Natural killer cell (primary cell): ENCODE data around the gene SHROOM2. TPM values are rescaled to one million over a fixed set of nuclear protein-coding genes. Genes with fewer than 3 reads are reported as not detected.

Experiments used
- ATAC-seq, 3 donors: fragments of 150-1000 bp in 2 of 3; fragments of 200-7000 bp in 1 of 3; cut with Tn5 transposase; 1 replicate in 1 of 3; 2 replicates in 2 of 3; pipeline ENCODE4 v1.10.0; 2021; ENCODE audit warnings: mild to moderate bottlenecking in 2 of 3, moderate library complexity in 2 of 3
- DNase-seq, 2 donors: peaks; one replicate each; pipeline versions ENCODE4 v3.0.0 to v3.0.0-alpha.2; 2013 to 2021; ENCODE audit warnings: mixed read lengths in 1 of 2
- H3K27ac ChIP-seq: one replicate; pipeline ENCODE4 v1.5.1; 2013; ENCODE audit warnings: mild to moderate bottlenecking, low read length
- H3K27me3 ChIP-seq: one replicate; pipeline ENCODE4 v1.6.1; 2013; ENCODE audit warnings: low read length; ENCODE audit not compliant: control insufficient read depth, insufficient read depth
- H3K36me3 ChIP-seq: one replicate; pipeline ENCODE4 v1.6.1; 2013; ENCODE audit warnings: low read length; ENCODE audit not compliant: control insufficient read depth, insufficient read depth
- H3K4me1 ChIP-seq: one replicate; pipeline ENCODE4 v1.6.1; 2013; ENCODE audit warnings: low read length; ENCODE audit not compliant: control insufficient read depth, insufficient read depth
- H3K4me3 ChIP-seq: one replicate; pipeline ENCODE4 v1.5.1; 2013; ENCODE audit warnings: low read length
- H3K9me3 ChIP-seq: one replicate; pipeline ENCODE4 v1.6.1; 2013; ENCODE audit warnings: low read length; ENCODE audit not compliant: control insufficient read depth, insufficient read depth
- H3K27ac Mint-ChIP-seq, 2 donors: one replicate each; pipeline ENCODE4 v1.8.0; 2022; ENCODE audit warnings: mild to moderate bottlenecking in 2 of 2, mixed read lengths in 2 of 2, moderate library complexity in 1 of 2
- H3K27me3 Mint-ChIP-seq, 2 donors: one replicate each; pipeline ENCODE4 v1.8.0; 2022; ENCODE audit warnings: low read depth in 2 of 2, mixed read lengths in 2 of 2
- H3K36me3 Mint-ChIP-seq: one replicate; pipeline ENCODE4 v1.8.0; 2022; ENCODE audit warnings: mixed read lengths
- H3K4me1 Mint-ChIP-seq, 2 donors: one replicate each; pipeline ENCODE4 v1.8.0; 2022; ENCODE audit warnings: mixed read lengths in 2 of 2
- H3K4me3 Mint-ChIP-seq: one replicate; pipeline ENCODE4 v1.8.0; 2022; ENCODE audit warnings: mild to moderate bottlenecking, moderate library complexity, mixed read lengths
- H3K9me3 Mint-ChIP-seq, 2 donors: one replicate each; pipeline ENCODE4 v1.8.0; 2022; ENCODE audit warnings: mixed read lengths in 2 of 2
- WGBS: methylation state at CpG from one replicate; pipeline ENCODE4 v1.1.7; 2013; ENCODE audit warnings: missing lambda C conversion rate; ENCODE audit not compliant: insufficient coverage; 5-methylcytosine and 5-hydroxymethylcytosine counted together
- intact Hi-C: fragments of 100-400 bp; cut with micrococcal nuclease; formaldehyde crosslinking; loops from one replicate; pipeline ENCODE4 v1.14.2; 2022
- total RNA-seq, 4 donors: library from RNA; stranded (reverse); fragments of 120-200 nt in 1 of 4; gene quantifications; one replicate each; pipeline versions ENCODE4 v1.2.3 to v1.2.4, GENCODE V29; 2013 to 2022
- TF ChIP-seq, protein P1 (sequence below): fragments of 200-600 bp; IDR thresholded peaks from one replicate; pipeline ENCODE4 v1.8.0; 2022; ENCODE audit warnings: antibody characterized with exemption

Gene SHROOM2
- total RNA-seq, 3 donors from 2014 or later (not counting 1 experiment from before 2014, with no cell fraction given), result not detected

DNA sequence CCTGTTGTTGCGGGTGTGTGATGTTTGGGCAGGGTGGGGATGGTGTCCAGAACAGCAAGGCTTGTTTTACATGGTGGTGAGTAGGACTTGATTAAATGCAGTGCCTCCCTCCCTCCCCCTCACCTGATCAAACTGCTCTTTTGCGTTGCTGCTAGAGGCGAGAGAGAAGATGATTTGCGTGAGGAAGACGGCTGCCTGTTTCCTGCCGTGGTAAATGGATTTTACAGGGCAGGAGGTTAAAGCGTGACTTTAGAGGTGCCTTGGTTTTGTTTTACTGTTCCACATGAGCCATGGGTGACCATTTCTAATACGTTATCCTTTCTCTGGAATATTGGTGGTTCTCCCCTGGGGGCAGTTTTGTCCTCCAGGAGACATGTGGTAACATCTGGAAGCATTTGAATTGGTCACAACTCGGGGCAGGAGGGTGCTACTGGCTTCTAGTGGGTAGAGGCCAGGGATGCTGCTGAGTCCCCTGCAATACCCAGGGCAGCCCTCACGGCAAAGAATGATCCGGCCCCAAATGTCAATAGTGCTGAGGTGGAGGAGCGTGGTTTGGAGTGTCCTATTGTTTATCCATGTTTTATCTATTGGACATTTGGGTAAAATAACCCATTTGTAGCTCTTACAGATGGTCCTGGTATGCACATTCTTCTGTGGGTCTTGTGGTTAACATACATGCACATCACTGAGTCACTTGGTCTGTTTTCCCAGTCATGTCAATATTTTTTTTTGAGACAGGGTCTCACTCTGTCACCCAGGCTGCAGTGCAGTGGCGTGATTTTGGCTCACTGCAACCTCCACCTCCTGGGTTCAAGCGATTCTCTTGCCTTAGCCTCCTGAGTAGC lies 73.7 kb downstream of the SHROOM2 start:
- TF ChIP-seq, protein P1, sequence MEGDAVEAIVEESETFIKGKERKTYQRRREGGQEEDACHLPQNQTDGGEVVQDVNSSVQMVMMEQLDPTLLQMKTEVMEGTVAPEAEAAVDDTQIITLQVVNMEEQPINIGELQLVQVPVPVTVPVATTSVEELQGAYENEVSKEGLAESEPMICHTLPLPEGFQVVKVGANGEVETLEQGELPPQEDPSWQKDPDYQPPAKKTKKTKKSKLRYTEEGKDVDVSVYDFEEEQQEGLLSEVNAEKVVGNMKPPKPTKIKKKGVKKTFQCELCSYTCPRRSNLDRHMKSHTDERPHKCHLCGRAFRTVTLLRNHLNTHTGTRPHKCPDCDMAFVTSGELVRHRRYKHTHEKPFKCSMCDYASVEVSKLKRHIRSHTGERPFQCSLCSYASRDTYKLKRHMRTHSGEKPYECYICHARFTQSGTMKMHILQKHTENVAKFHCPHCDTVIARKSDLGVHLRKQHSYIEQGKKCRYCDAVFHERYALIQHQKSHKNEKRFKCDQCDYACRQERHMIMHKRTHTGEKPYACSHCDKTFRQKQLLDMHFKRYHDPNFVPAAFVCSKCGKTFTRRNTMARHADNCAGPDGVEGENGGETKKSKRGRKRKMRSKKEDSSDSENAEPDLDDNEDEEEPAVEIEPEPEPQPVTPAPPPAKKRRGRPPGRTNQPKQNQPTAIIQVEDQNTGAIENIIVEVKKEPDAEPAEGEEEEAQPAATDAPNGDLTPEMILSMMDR, result no peak
- Mint-ChIP-seq H3K4me1 (no peaks in the 10 kb centered on the region), H3K4me3 (no peak overlapping the region), H3K27me3 (peaks cover 11% of the 10 kb centered on the region in 2 donors), H3K36me3 (no peaks in the 10 kb centered on the region), H3K9me3 (no peaks in the 10 kb centered on the region), H3K27ac (no peak overlapping the region)
- Histone ChIP-seq H3K36me3 (no peaks in the 10 kb centered on the region), H3K27me3 (no peaks in the 10 kb centered on the region), H3K4me3 (no peak overlapping the region), H3K9me3 (no peaks in the 10 kb centered on the region), H3K27ac (no peak overlapping the region), H3K4me1 (no peaks in the 10 kb centered on the region)
- intact Hi-C loops, result no loop called here
- no peak for DNase-seq
- no peak for ATAC-seq
- 28% methylated on average over 7 of the region's 14 CpGs for WGBS

DNA sequence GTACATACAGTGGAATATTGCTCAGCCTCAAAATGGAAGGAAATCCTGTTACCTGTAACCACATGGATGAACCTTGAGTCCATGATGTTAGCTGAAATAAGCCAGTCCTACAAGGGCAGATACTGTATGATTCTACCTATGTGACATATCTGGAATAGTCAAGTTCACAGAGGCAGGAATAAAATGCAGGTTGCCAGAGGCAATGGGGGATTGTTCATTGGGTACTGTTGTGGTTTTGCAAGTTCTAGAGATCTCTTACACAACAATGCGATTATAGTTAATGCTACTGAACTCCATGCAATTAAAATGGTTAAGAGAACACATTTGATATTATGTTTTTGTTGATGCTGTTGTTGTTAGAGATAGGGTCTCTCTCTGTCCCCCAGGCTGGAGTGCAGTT lies 74.6 kb downstream of the SHROOM2 start:
- no peaks in the 10 kb centered on the region for H3K9me3 Mint-ChIP-seq
- Histone ChIP-seq H3K27me3 (no peaks in the 10 kb centered on the region), H3K4me1 (no peaks in the 10 kb centered on the region), H3K4me3 (no peak overlapping the region), H3K9me3 (no peaks in the 10 kb centered on the region), H3K27ac (no peak overlapping the region), H3K36me3 (no peaks in the 10 kb centered on the region)
- no peak overlapping the region for H3K27ac Mint-ChIP-seq
- H3K4me3 Mint-ChIP-seq, result no peak overlapping the region
- ATAC-seq, result no peak
- intact Hi-C loops, result no loop called here
- WGBS, result no CpG with 5 or more reads among the region's 1 CpG
- H3K4me1 Mint-ChIP-seq, result no peaks in the 10 kb centered on the region
- H3K27me3 Mint-ChIP-seq, result peaks cover 11% of the 10 kb centered on the region in 2 donors
- no peak for DNase-seq
- TF ChIP-seq, protein P1, result no peak
- H3K36me3 Mint-ChIP-seq, result no peaks in the 10 kb centered on the region

DNA sequence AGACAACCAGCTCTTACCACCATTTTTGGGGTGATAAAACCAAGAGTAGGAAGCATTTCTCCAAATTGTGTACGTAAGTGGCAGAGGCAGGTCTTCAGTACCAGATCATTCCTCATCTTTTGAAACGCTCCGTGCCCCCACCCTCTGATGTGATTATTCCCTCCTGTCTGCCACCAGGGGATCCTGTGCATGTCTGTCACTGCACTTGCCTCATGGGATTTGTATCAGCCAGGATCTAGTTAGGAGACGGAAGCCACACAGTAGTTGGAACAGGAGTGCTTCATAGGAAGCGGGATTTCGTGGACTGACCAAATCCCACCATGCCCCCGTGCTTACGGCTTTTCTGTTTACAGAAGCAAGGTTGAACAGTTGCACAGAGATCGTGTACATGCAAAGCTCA lies 75.5 kb downstream of the SHROOM2 start:
- Histone ChIP-seq H3K4me3 (no peak overlapping the region), H3K27ac (no peak overlapping the region)
- intact Hi-C loops, result no loop called here

More for the DNA sequence above, 75.5 kb downstream of the SHROOM2 start:
- Histone ChIP-seq H3K4me1 (no peaks in the 10 kb centered on the region), H3K9me3 (no peaks in the 10 kb centered on the region), H3K36me3 (no peaks in the 10 kb centered on the region), H3K27me3 (no peaks in the 10 kb centered on the region)
- TF ChIP-seq, protein P1, result no peak
- H3K27me3 Mint-ChIP-seq, result peaks cover 16 to 18% of the 10 kb centered on the region in 2 donors
- no peaks in the 10 kb centered on the region for H3K36me3 Mint-ChIP-seq
- H3K4me3 Mint-ChIP-seq, result no peak overlapping the region
- no peaks in the 10 kb centered on the region for H3K9me3 Mint-ChIP-seq
- DNase-seq (no peak), ATAC-seq (no peak)
- no peak overlapping the region for H3K27ac Mint-ChIP-seq
- WGBS, result 89% methylated on average over 9 of the region's 9 CpGs
- no peaks in the 10 kb centered on the region for H3K4me1 Mint-ChIP-seq
